HepG2 (cell line): Measurements from ENCODE around the gene BAHCC1. TPM values are rescaled to one million over a fixed set of nuclear protein-coding genes. Genes with fewer than 3 reads are reported as not detected.

Experiments
- ATAC-seq: fragments of 200-7000 bp; cut with Tn5 transposase; 3 replicates; pipeline ENCODE4 v1.9.1; 2020; ENCODE audit warnings: mild to moderate bottlenecking, moderate library complexity
- BruUV-seq: library from RNA; stranded (reverse); fragments of 400-500 nt; replicated peaks from 2 replicates; lab custom pipeline; 2021; lab: Mats Ljungman, UMichigan
- CTCF ChIA-PET: fragments of 300-600 bp; formaldehyde crosslinking; extraction: SDS; loops from one replicate; lab custom pipeline; 2021; ENCODE audit warnings: low total read pairs, inconsistent platforms, low intra/inter-chr PET ratio; lab: Yijun Ruan, JAX
- POLR2A ChIA-PET: fragments of 350-600 bp; sonication (Branson Sonifier 250); formaldehyde crosslinking; loops from one replicate; lab custom pipeline; 2020; ENCODE audit warnings: antibody characterized with exemption, inconsistent platforms; lab: Yijun Ruan, JAX
- DNase-seq: peaks from one replicate; pipeline ENCODE4 v3.0.0-alpha.2; 2015; ENCODE audit warnings: low spot score
- FAIRE-seq: peaks from 3 replicates; lab custom pipeline; 2011; peaks lifted over from hg19 to GRCh38; lab: Jason Lieb, UNC
- H2AFZ ChIP-seq: one replicate; pipeline ENCODE4 v1.6.1; 2011; ENCODE audit warnings: low read length, inconsistent platforms
- H3K27ac ChIP-seq: fragments of 300-600 bp; 3 replicates; pipeline ENCODE4 v1.8.0; 2011; ENCODE audit warnings: mixed run types, mild to moderate bottlenecking, mixed read lengths, low read length, inconsistent platforms; ENCODE audit not compliant: insufficient read depth; ENCODE audit errors: extremely low read length
- H3K27me3 ChIP-seq, 2 experiments: fragments of 200-600 bp in 1 of 2; 2 replicates in 1 of 2; 3 replicates in 1 of 2; pipeline versions ENCODE4 v1.6.0 to v1.8.0; 2011; ENCODE audit warnings: low read length in 2 of 2, mild to moderate bottlenecking in 2 of 2, moderate library complexity in 2 of 2, inconsistent platforms in 1 of 2; ENCODE audit not compliant: insufficient read depth in 2 of 2, control insufficient read depth in 1 of 2
- H3K36me3 ChIP-seq, 2 experiments: fragments of 200-600 bp in 1 of 2; replicated peaks in 1 of 2; 2 replicates in 1 of 2; 3 replicates in 1 of 2; pipeline versions ENCODE4 v1.5.1 to v1.8.0; 2011; ENCODE audit warnings: low read length in 2 of 2, inconsistent platforms in 1 of 2; ENCODE audit not compliant: insufficient read depth in 2 of 2, control insufficient read depth in 1 of 2
- H3K4me1 ChIP-seq: 2 replicates; pipeline ENCODE4 v1.5.1; 2012; ENCODE audit warnings: low read length, inconsistent platforms; ENCODE audit not compliant: insufficient read depth
- H3K4me2 ChIP-seq: 2 replicates; pipeline ENCODE4 v1.6.0; 2011; ENCODE audit warnings: low read depth, low read length, inconsistent platforms
- H3K4me3 ChIP-seq, 3 experiments: fragments of 200-600 bp in 1 of 3; sonication (generic), shearing (Covaris generic) in 1 of 3; replicated peaks in 1 of 3; 2 replicates each; pipeline ENCODE4 v1.5.1; 2011 to 2016; ENCODE audit warnings: low read length in 3 of 3, inconsistent platforms in 2 of 3, low read depth in 2 of 3, mild to moderate bottlenecking in 2 of 3, control low read depth in 1 of 3, mixed read lengths in 1 of 3; ENCODE audit not compliant: insufficient read depth in 1 of 3
- H3K79me2 ChIP-seq: one replicate; pipeline ENCODE4 v1.6.1; 2011; ENCODE audit warnings: low read length, inconsistent platforms; ENCODE audit not compliant: insufficient read depth
- H3K9ac ChIP-seq: 2 replicates; pipeline ENCODE4 v1.6.0; 2011; ENCODE audit warnings: mild to moderate bottlenecking, low read depth, low read length, inconsistent platforms; ENCODE audit not compliant: insufficient read depth
- H3K9me3 ChIP-seq: 2 replicates; pipeline ENCODE4 v1.5.1; 2012; ENCODE audit warnings: mild to moderate bottlenecking, low read length
- H4K20me1 ChIP-seq: 2 replicates; pipeline ENCODE4 v1.6.0; 2011; ENCODE audit warnings: inconsistent platforms, mild to moderate bottlenecking, low read length, moderate library complexity; ENCODE audit not compliant: insufficient read depth
- HMGA1 ChIP-seq: sonication (generic); formaldehyde crosslinking; conservative IDR thresholded peaks from 2 replicates; pipeline ENCODE4 v1.4.0; 2020; ENCODE audit warnings: missing genetic modification reagents
- MBD4 ChIP-seq: IDR thresholded peaks from 2 replicates; pipeline ENCODE4 v1.6.1; 2012; ENCODE audit warnings: low read length, inconsistent platforms, borderline replicate concordance
- MTA1 ChIP-seq: sonication (generic); formaldehyde crosslinking; IDR thresholded peaks from 2 replicates; pipeline ENCODE4 v1.4.0; 2020; ENCODE audit warnings: missing genetic modification reagents, mild to moderate bottlenecking, borderline replicate concordance
- PCBP2 ChIP-seq: fragments of 200-400 bp; formaldehyde crosslinking; optimal IDR thresholded peaks from 2 replicates; pipeline ENCODE3; 2018; ENCODE audit warnings: low read length, low read depth; ENCODE audit not compliant: poor library complexity, severe bottlenecking
- POLR2A ChIP-seq, 2 experiments: IDR thresholded peaks; 2 replicates each; pipeline ENCODE4 v1.6.1; 2011; ENCODE audit warnings: low read depth in 2 of 2, low read length in 2 of 2, mild to moderate bottlenecking in 1 of 2, moderate library complexity in 1 of 2; ENCODE audit not compliant: insufficient read depth in 1 of 2
- SIN3B ChIP-seq: fragments of 150-350 bp; IDR thresholded peaks from 2 replicates; pipeline ENCODE4 v1.6.1; 2014; ENCODE audit warnings: low read length
- ZBTB7B ChIP-seq: sonication (generic); formaldehyde crosslinking; IDR thresholded peaks from 2 replicates; pipeline ENCODE4 v1.4.0; 2020; ENCODE audit warnings: missing genetic modification reagents
- ZNF317 ChIP-seq: sonication (generic); formaldehyde crosslinking; IDR thresholded peaks from 2 replicates; pipeline ENCODE4 v1.5.0; 2020; ENCODE audit warnings: mild to moderate bottlenecking, missing genetic modification reagents
- ZNF382 ChIP-seq: sonication (generic); formaldehyde crosslinking; IDR thresholded peaks from 2 replicates; pipeline ENCODE4 v1.5.0; 2020; ENCODE audit warnings: missing genetic modification reagents, mild to moderate bottlenecking, borderline replicate concordance
- WGBS: methylation state at CpG from one replicate; pipeline ENCODE4 v1.1.6; 2017; ENCODE audit warnings: low lambda C conversion rate; 5-methylcytosine and 5-hydroxymethylcytosine counted together
- in situ Hi-C: cut with HindIII; loops from 2 replicates; pipeline ENCODE4 v1.10.0; 2017; ENCODE audit warnings: low pct_unique_long_range_greater_than_20kb; ENCODE audit not compliant: extremely low pct_ligation_motif_present
- intact Hi-C: fragments of 100-400 bp; cut with micrococcal nuclease; formaldehyde crosslinking; loops from one replicate; pipeline ENCODE4 v1.10.0; 2022; ENCODE audit not compliant: unreplicated experiment
- polyA plus RNA-seq, 8 experiments: library from polyadenylated mRNA; depleted of rRNA in 3 of 8; stranded (reverse) in 7 of 8; unstranded in 1 of 8; fragments of >200 nt; fragmentation: Illumina TruSeq in 4 of 8; extraction: Trizol in 4 of 8; gene quantifications; 2 replicates each; pipeline versions ENCODE4 v1.2.1 to v1.2.3, GENCODE V29; 2011 to 2016; ENCODE audit warnings: low read depth in 4 of 8, missing spikeins in 1 of 8, mixed read lengths in 1 of 8; ENCODE audit not compliant: insufficient read depth in 1 of 8
- total RNA-seq, 5 experiments: library from RNA; depleted of rRNA; stranded (reverse); fragments of >200 nt; fragmentation: Illumina TruSeq; extraction: Trizol; gene quantifications; 2 replicates each; pipeline ENCODE4 v1.2.3, GENCODE V29; 2016; ENCODE audit warnings: low read depth in 1 of 5
- TF ChIP-seq, protein P1 (sequence below): IDR thresholded peaks from 2 replicates; pipeline ENCODE4 v1.6.1; 2016; ENCODE audit warnings: low read depth, borderline replicate concordance

BAHCC1 gene
- total and polyA plus RNA-seq, 2 of the 13 experiments (the other 11 are each of a cell fraction or from before 2014, with no cell fraction given), result 1.4 to 1.7 TPM

DNA sequence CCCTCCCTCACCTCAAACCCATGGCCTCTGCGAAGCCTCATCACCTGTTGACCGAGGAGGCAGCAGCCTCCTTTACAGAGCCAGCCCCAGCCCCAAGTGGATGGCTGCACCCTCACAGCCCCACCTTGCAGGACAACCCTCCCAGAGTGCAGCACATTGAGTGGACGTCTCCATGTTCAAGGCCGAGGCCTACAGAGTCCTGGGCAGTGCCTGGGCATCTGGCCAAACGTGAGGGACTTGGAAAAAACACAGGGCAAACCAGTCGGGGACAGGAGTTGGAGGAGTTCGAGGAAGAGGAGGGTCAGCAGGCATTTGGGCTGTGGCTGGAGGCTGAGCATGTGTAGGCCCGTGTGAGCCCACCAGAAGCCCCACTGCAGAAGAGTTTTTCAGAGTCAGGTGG is 77.8 kb downstream of the BAHCC1 start:
- FAIRE-seq, result no peak
- no peaks in the 10 kb centered on the region for H3K9me3 ChIP-seq
- peaks cover 16% of the 10 kb centered on the region for H3K4me1 ChIP-seq
- no peak overlapping the region for H3K9ac ChIP-seq
- H3K79me2 ChIP-seq, result no peaks in the 10 kb centered on the region
- in situ Hi-C loops (no loop called here), intact Hi-C loops (no loop called here)
- H2AFZ ChIP-seq, result no peak overlapping the region
- ChIA-PET CTCF (no interaction called here), POLR2A (no interaction called here)
- H3K36me3 ChIP-seq, result no peaks in the 10 kb centered on the region
- H3K27me3 ChIP-seq, result peaks cover 21 to 67% of the 10 kb centered on the region in 2 experiments; a peak in 4 of 5 replicates
- DNase-seq, result no peak
- WGBS, result 35% methylated on average over 8 of the region's 8 CpGs
- no peak overlapping the region for H3K27ac ChIP-seq
- TF ChIP-seq SIN3B, result no peak
- TF ChIP-seq MBD4, result no peak
- no peak for TF ChIP-seq HMGA1 (CRISPR knock-in tag)
- TF ChIP-seq, all 625 proteins: peak for 0
- H4K20me1 ChIP-seq, result no peaks in the 10 kb centered on the region
- H3K4me3 ChIP-seq, result no peak overlapping the region
- H3K4me2 ChIP-seq, result no peak overlapping the region
- no peak for ATAC-seq
- no TSS peak for BruUV-seq

DNA sequence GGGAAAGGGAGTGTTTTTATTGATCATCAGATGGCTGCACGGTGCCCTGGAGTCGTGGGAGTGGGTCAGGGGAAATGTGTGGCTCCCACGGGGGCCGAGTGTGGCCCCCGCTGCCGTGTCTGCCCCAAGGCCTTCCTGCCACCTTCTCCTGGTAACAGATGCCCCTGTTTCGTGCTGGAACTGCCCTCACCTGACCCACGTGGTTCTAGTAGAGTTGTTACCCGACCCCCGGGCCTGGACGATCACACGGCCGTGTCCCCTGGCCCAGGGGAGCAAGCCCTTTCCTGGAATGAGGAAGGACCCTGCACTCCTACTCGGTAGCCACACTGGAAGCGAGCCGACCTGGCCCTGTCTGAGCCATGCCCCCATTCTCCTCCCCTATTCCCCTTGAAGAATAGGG is 79.7 kb downstream of the BAHCC1 start:
- Histone ChIP-seq H3K4me1 (0 out of 2 replicates have a peak, but pooled peaks cover under 1% of the 10 kb centered on the region), H3K4me2 (peak overlapping the region; percentile 12; the same call in 1 of the 2 replicates), H3K9ac (no peak overlapping the region), H3K4me3 (no peak overlapping the region), H3K27me3 (peaks cover 19 to 67% of the 10 kb centered on the region in 2 experiments; a peak in 4 of 5 replicates), H3K36me3 (no peaks in the 10 kb centered on the region), H4K20me1 (no peaks in the 10 kb centered on the region), H3K9me3 (no peaks in the 10 kb centered on the region), H2AFZ (no peak overlapping the region), H3K79me2 (no peaks in the 10 kb centered on the region), H3K27ac (no peak overlapping the region)
- TF ChIP-seq MTA1 (CRISPR knock-in tag) (no peak), ZNF382 (CRISPR knock-in tag) (no peak), ZNF317 (CRISPR knock-in tag) (no peak), POLR2A (IDR thresholded peaks at IDR 0.05; ENCODE audit: insufficient read depth in 1 of 2, low read depth in 2 of 2, low read length in 2 of 2) (no peak), ZBTB7B (CRISPR knock-in tag) (no peak), PCBP2 (no peak)
- TF ChIP-seq, protein P1, sequence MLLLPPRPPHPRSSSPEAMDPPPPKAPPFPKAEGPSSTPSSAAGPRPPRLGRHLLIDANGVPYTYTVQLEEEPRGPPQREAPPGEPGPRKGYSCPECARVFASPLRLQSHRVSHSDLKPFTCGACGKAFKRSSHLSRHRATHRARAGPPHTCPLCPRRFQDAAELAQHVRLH (CRISPR knock-in tag), result no peak
- WGBS, result 13% methylated on average over 11 of the region's 16 CpGs
- ChIA-PET POLR2A (no interaction called here), CTCF (no interaction called here)
- intact Hi-C loops, result no loop called here
- in situ Hi-C loops, result no loop called here
- no peak for DNase-seq
- no peak for FAIRE-seq
- no TSS peak for BruUV-seq
- ATAC-seq, result no peak
